SK-N-SH treated with all-trans-retinoic acid at 6 μM for 48 hours (cell line): ENCODE results near the gene TMOD2.

ENCODE experiments used
- ATAC-seq: fragments of 200-7000 bp; cut with Tn5 transposase; 3 replicates; pipeline ENCODE4 v1.9.1; 2020; ENCODE audit warnings: mild to moderate bottlenecking, moderate library complexity
- BACH2 ChIP-seq: fragments of 250-450 bp; sonication (Bioruptor Pico); IDR thresholded peaks from 2 replicates; pipeline ENCODE4 v1.9.0; 2021; ENCODE audit warnings: mild to moderate bottlenecking, borderline replicate concordance
- CREB5 ChIP-seq: fragments of 250-450 bp; sonication (Bioruptor Pico); IDR thresholded peaks from 2 replicates; pipeline ENCODE4 v1.5.1; 2020; ENCODE audit warnings: low read depth, mild to moderate bottlenecking, moderate library complexity
- CSDC2 ChIP-seq: fragments of 250-450 bp; sonication (Bioruptor Pico); IDR thresholded peaks from 2 replicates; pipeline ENCODE4 v1.5.0; 2020; ENCODE audit warnings: mild to moderate bottlenecking, moderate library complexity
- CSRNP3 ChIP-seq: fragments of 250-450 bp; sonication (Bioruptor Pico); IDR thresholded peaks from 2 replicates; pipeline ENCODE4 v1.5.1; 2021; ENCODE audit warnings: mild to moderate bottlenecking, moderate library complexity
- ESRRG ChIP-seq: fragments of 250-450 bp; sonication (Bioruptor Pico); IDR thresholded peaks from 2 replicates; pipeline ENCODE4 v1.6.1; 2021; ENCODE audit warnings: mild to moderate bottlenecking
- GLIS3 ChIP-seq: fragments of 250-450 bp; sonication (Bioruptor Pico); IDR thresholded peaks from 2 replicates; pipeline ENCODE4 v1.5.0; 2020; ENCODE audit warnings: mild to moderate bottlenecking, moderate library complexity
- ISL1 ChIP-seq: fragments of 250-450 bp; sonication (Bioruptor Pico); IDR thresholded peaks from 2 replicates; pipeline ENCODE4 v2.1.2; 2022; ENCODE audit warnings: mild to moderate bottlenecking, moderate library complexity
- OSR1 ChIP-seq: fragments of 250-450 bp; sonication (Bioruptor Pico); IDR thresholded peaks from 2 replicates; pipeline ENCODE4 v1.8.0; 2022; ENCODE audit warnings: moderate library complexity, mild to moderate bottlenecking, inconsistent platforms
- PPARA ChIP-seq: fragments of 250-450 bp; sonication (Bioruptor Pico); IDR thresholded peaks from 2 replicates; pipeline ENCODE4 v1.5.0; 2020; ENCODE audit warnings: mild to moderate bottlenecking, borderline replicate concordance
- RARB ChIP-seq: fragments of 250-450 bp; sonication (Bioruptor Pico); IDR thresholded peaks from 2 replicates; pipeline ENCODE4 v1.8.0; 2021; ENCODE audit warnings: mild to moderate bottlenecking, moderate library complexity
- TCF4 ChIP-seq: fragments of 250-450 bp; sonication (Bioruptor Pico); IDR thresholded peaks from 2 replicates; pipeline ENCODE4 v1.8.0; 2021; ENCODE audit warnings: mild to moderate bottlenecking, moderate library complexity, borderline replicate concordance
- TOX ChIP-seq: fragments of 250-450 bp; sonication (Bioruptor Pico); IDR thresholded peaks from 2 replicates; pipeline ENCODE4 v1.8.0; 2021; ENCODE audit warnings: mild to moderate bottlenecking, moderate library complexity, borderline replicate concordance
- TSHZ2 ChIP-seq: fragments of 250-450 bp; sonication (Bioruptor Pico); IDR thresholded peaks from 2 replicates; pipeline ENCODE4 v1.5.0; 2020; ENCODE audit warnings: mild to moderate bottlenecking, moderate library complexity
- ZC3H10 ChIP-seq: fragments of 250-450 bp; sonication (Bioruptor Pico); IDR thresholded peaks from 2 replicates; pipeline ENCODE4 v1.5.1; 2021; ENCODE audit warnings: mild to moderate bottlenecking, moderate library complexity
- ZFP30 ChIP-seq: fragments of 450-650 bp; formaldehyde crosslinking; IDR thresholded peaks from 2 replicates; pipeline ENCODE4 v1.5.0; 2022; ENCODE audit warnings: mild to moderate bottlenecking, moderate library complexity
- ZNF565 ChIP-seq: fragments of 450-650 bp; formaldehyde crosslinking; conservative IDR thresholded peaks from 2 replicates; pipeline ENCODE4 v1.5.0; 2020; ENCODE audit warnings: low read depth, mild to moderate bottlenecking, moderate library complexity
- ZNF70 ChIP-seq: fragments of 450-650 bp; formaldehyde crosslinking; IDR thresholded peaks from 2 replicates; pipeline ENCODE4 v1.5.0; 2020; ENCODE audit warnings: mild to moderate bottlenecking, moderate library complexity
- ZNF8 ChIP-seq: fragments of 450-650 bp; formaldehyde crosslinking; IDR thresholded peaks from 2 replicates; pipeline ENCODE4 v1.5.0; 2020; ENCODE audit warnings: mild to moderate bottlenecking, moderate library complexity
- TF ChIP-seq, protein P1 (sequence below): fragments of 250-450 bp; sonication (Bioruptor Pico); IDR thresholded peaks from 2 replicates; pipeline ENCODE4 v1.8.0; 2021; ENCODE audit warnings: low read depth, mild to moderate bottlenecking, moderate library complexity, borderline replicate concordance
- TF ChIP-seq, protein P2 (sequence below): fragments of 250-450 bp; sonication (Bioruptor Pico); IDR thresholded peaks from 2 replicates; pipeline ENCODE4 v1.8.0; 2020; ENCODE audit warnings: mild to moderate bottlenecking, moderate library complexity, borderline replicate concordance

TMOD2 gene

GRCh38 chr15:51830276-51830806 is 78.9 kb downstream of the TMOD2 start:
- no peak for TF ChIP-seq CSRNP3 (CRISPR knock-in tag)
- TF ChIP-seq TOX (CRISPR knock-in tag): no peak
- TF ChIP-seq ZC3H10: no peak
- TF ChIP-seq OSR1 (CRISPR knock-in tag): no peak
- no peak for TF ChIP-seq TCF4 (CRISPR knock-in tag)
- no peak for TF ChIP-seq CSDC2 (CRISPR knock-in tag)
- no peak for TF ChIP-seq RARB
- no peak for TF ChIP-seq ZNF565 (CRISPR knock-in tag)
- no peak for TF ChIP-seq ZFP30 (CRISPR knock-in tag)
- TF ChIP-seq PPARA (CRISPR knock-in tag): no peak
- TF ChIP-seq TSHZ2 (CRISPR knock-in tag): no peak
- no peak for TF ChIP-seq BACH2 (CRISPR knock-in tag)
- TF ChIP-seq CREB5 (CRISPR knock-in tag): no peak
- TF ChIP-seq, protein P1, sequence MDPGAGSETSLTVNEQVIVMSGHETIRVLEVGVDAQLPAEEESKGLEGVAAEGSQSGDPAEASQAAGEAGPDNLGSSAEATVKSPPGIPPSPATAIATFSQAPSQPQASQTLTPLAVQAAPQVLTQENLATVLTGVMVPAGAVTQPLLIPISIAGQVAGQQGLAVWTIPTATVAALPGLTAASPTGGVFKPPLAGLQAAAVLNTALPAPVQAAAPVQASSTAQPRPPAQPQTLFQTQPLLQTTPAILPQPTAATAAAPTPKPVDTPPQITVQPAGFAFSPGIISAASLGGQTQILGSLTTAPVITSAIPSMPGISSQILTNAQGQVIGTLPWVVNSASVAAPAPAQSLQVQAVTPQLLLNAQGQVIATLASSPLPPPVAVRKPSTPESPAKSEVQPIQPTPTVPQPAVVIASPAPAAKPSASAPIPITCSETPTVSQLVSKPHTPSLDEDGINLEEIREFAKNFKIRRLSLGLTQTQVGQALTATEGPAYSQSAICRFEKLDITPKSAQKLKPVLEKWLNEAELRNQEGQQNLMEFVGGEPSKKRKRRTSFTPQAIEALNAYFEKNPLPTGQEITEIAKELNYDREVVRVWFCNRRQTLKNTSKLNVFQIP: no peak
- no peak for TF ChIP-seq ZNF8
- TF ChIP-seq ZNF70 (CRISPR knock-in tag): no peak
- ATAC-seq: peak; percentile 42

DNA sequence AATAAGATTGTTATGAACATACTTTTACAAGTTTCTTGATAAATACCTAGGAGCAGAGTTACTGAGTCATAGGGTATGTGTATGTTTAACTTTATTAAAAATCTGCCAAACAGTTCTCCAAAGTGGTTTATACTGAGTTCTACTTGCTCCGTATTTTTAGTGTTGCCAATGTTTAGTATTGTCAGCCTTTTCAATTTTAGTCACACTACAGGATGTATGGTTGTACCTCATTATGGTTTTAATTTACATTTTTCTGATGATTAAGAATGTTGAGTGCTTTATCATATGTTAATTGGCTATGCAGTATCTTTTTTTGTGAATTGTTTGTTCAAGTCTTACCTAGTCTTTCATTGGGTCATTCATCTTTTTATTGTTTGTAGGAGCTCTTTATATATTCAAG is 82.4 kb downstream of the TMOD2 start:
- ATAC-seq: no peak
- no peak for TF ChIP-seq TSHZ2 (CRISPR knock-in tag)
- TF ChIP-seq ESRRG: no peak
- TF ChIP-seq ISL1 (CRISPR knock-in tag): no peak
- TF ChIP-seq RARB: no peak
- TF ChIP-seq BACH2 (CRISPR knock-in tag): no peak
- no peak for TF ChIP-seq ZFP30 (CRISPR knock-in tag)
- no peak for TF ChIP-seq PPARA (CRISPR knock-in tag)
- TF ChIP-seq CSDC2 (CRISPR knock-in tag): no peak
- no peak for TF ChIP-seq GLIS3 (CRISPR knock-in tag)
- TF ChIP-seq TCF4 (CRISPR knock-in tag): no peak
- no peak for TF ChIP-seq ZNF8
- TF ChIP-seq, protein P1: no peak
- TF ChIP-seq, protein P2, sequence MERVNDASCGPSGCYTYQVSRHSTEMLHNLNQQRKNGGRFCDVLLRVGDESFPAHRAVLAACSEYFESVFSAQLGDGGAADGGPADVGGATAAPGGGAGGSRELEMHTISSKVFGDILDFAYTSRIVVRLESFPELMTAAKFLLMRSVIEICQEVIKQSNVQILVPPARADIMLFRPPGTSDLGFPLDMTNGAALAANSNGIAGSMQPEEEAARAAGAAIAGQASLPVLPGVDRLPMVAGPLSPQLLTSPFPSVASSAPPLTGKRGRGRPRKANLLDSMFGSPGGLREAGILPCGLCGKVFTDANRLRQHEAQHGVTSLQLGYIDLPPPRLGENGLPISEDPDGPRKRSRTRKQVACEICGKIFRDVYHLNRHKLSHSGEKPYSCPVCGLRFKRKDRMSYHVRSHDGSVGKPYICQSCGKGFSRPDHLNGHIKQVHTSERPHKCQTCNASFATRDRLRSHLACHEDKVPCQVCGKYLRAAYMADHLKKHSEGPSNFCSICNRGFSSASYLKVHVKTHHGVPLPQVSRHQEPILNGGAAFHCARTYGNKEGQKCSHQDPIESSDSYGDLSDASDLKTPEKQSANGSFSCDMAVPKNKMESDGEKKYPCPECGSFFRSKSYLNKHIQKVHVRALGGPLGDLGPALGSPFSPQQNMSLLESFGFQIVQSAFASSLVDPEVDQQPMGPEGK (CRISPR knock-in tag): no peak
- TF ChIP-seq ZNF565 (CRISPR knock-in tag): no peak
- TF ChIP-seq TOX (CRISPR knock-in tag): no peak
